Measurements from ENCODE around the gene ZBTB7C.

ZBTB7C gene

DNA sequence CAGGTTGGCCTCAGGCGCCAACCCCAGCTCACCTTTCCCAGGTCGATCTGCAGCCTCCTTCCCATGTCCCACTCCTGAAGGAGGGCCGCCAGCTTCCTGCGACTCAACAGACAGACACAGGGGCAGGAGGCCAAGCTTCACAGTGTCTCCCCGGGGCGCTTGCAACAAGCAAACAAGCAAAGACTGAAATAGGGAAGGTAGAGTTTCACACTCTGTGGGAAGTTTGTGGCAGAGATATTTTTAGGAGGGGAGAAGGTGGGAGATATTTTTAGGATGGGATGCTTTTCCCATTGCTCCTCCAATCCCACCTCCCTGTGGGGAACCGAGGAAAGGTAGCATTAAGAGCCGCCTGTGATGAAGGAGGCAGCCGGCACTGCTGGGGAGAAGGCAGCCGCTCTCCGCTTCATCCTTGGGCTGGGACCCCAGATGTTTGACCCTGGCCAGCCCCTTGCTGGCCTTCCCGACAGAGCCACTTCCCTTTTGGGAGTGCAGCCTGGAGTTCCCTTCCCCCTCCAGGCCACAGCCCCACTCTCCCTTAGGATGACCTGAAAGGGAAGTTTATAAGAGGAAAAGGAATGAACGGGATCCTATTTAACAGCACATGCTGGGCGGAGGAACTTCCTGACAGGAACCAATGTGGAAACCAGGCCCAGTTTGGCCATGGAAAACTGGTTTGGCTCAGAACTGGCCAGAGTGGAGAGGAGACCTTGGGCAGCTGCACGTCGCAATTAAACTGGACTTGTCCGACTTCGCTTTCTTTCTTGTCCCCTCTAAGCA, 336.6 kb downstream of the ZBTB7C start:
- Histone ChIP-seq H3K4me1 (ENCODE audit: control insufficient read depth, insufficient read depth, low read length) (no peaks in the 10 kb centered on the region), H3K36me3 (ENCODE audit: control insufficient read depth in 2 of 2, insufficient read depth in 1 of 2, low read length in 2 of 2) (no peaks in the 10 kb centered on the region), H3K9me3 (ENCODE audit: control insufficient read depth, insufficient read depth, low read depth, low read length) (no peaks in the 10 kb centered on the region), H3K27ac (ENCODE audit: extremely low read depth, low read depth, low read length) (no peak overlapping the region), H3K4me3 (ENCODE audit: low read depth, low read length) (no peak overlapping the region)
- ChIA-PET CTCF (no interaction called here), POLR2A (no interaction called here)
- TF ChIP-seq ZIC2 (tag by site-specific recombination; IDR thresholded peaks at IDR 0.05) (0 out of 2 replicates have a peak, but pooled peaks have one; percentile 8), ZNF621 (tag by site-specific recombination; IDR thresholded peaks at IDR 0.05) (no peak)

DNA sequence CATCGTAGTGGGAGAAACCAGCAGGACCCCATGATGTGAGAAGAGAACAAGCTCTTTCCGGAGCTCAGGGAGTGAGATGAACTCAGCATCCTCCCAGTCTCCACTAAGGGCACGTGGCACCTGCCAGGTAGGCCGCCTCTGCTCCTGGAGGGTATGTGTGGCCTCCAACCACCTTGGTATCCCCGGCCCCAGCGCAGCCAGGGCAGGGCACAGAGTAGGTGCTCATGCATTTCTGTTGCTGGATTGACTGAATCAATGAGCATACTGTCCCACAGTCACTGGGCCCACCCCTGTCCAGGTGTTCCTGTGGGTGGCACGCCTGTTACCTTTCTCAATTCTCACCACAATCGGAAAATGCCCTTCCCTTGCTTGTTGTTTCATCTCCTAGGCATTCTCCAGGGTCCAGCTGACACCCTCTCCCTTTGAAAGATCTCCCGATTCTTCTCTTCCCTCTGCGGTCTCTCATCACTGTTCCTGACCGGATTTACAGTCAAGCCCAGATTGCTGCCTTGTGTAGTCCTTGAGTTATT, 340.2 kb downstream of the ZBTB7C start:
- ChIA-PET CTCF (interaction anchor here (0.7 to 0.8 kb wide), 2 partner anchors 10 to 76 kb away, joined by 3 to 4 read pairs; no protein-coding TSS in a partner anchor), POLR2A (no interaction called here)
- TF ChIP-seq ZNF404 (tag by site-specific recombination; IDR thresholded peaks at IDR 0.05) = no peak
- TF ChIP-seq ZNF169 (tag by site-specific recombination; IDR thresholded peaks at IDR 0.05) = no peak
- Histone ChIP-seq H3K27ac (ENCODE audit: extremely low read depth, low read depth, low read length) (no peak overlapping the region), H3K4me3 (ENCODE audit: low read depth, low read length) (no peak overlapping the region), H3K9me3 (ENCODE audit: control insufficient read depth, insufficient read depth, low read depth, low read length) (no peaks in the 10 kb centered on the region), H3K36me3 (ENCODE audit: control insufficient read depth in 2 of 2, insufficient read depth in 1 of 2, low read length in 2 of 2) (no peaks in the 10 kb centered on the region), H3K4me1 (ENCODE audit: control insufficient read depth, insufficient read depth, low read length) (no peaks in the 10 kb centered on the region)

DNA sequence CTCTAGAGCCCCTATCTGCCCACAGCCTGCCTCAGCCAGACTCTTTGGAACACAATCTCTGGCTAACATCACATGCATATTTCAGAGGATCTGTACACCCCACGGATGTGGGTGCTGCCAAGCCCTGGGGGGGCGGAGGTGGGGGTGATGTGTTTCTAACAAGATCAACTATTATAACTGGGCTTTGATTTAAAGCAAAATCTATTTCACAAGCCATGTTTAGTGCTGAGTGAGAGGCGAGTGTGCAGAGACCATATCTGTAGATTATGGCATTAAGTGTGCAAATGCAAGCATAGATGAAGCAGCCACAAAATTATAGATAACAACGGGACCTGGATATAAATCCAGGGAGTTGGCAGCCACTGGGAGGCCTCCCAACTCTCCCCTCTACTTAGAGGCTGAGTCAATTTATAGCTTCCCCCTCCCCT, 342.9 kb downstream of the ZBTB7C start:
- Histone ChIP-seq H3K36me3 (ENCODE audit: control insufficient read depth in 2 of 2, insufficient read depth in 1 of 2, low read length in 2 of 2) (no peaks in the 10 kb centered on the region), H3K9me3 (ENCODE audit: control insufficient read depth, insufficient read depth, low read depth, low read length) (no peaks in the 10 kb centered on the region), H3K4me1 (ENCODE audit: control insufficient read depth, insufficient read depth, low read length) (no peaks in the 10 kb centered on the region), H3K27ac (ENCODE audit: extremely low read depth, low read depth, low read length) (no peak overlapping the region), H3K4me3 (ENCODE audit: low read depth, low read length) (no peak overlapping the region)
- CTCF ChIA-PET = no interaction called here
- TF ChIP-seq, protein P1, sequence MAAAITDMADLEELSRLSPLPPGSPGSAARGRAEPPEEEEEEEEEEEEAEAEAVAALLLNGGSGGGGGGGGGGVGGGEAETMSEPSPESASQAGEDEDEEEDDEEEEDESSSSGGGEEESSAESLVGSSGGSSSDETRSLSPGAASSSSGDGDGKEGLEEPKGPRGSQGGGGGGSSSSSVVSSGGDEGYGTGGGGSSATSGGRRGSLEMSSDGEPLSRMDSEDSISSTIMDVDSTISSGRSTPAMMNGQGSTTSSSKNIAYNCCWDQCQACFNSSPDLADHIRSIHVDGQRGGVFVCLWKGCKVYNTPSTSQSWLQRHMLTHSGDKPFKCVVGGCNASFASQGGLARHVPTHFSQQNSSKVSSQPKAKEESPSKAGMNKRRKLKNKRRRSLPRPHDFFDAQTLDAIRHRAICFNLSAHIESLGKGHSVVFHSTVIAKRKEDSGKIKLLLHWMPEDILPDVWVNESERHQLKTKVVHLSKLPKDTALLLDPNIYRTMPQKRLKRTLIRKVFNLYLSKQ (tag by site-specific recombination; IDR thresholded peaks at IDR 0.05; ENCODE audit: borderline replicate concordance) = no peak
- TF ChIP-seq ZBTB8A (tag by site-specific recombination; IDR thresholded peaks at IDR 0.05) = no peak
- TF ChIP-seq ZNF350 (tag by site-specific recombination; IDR thresholded peaks at IDR 0.05) = no peak
- TF ChIP-seq EGR2 (tag by site-specific recombination; IDR thresholded peaks at IDR 0.05; ENCODE audit: low read depth) = 0 out of 2 replicates have a peak, but pooled peaks have one; percentile 15
- TF ChIP-seq, protein P2, sequence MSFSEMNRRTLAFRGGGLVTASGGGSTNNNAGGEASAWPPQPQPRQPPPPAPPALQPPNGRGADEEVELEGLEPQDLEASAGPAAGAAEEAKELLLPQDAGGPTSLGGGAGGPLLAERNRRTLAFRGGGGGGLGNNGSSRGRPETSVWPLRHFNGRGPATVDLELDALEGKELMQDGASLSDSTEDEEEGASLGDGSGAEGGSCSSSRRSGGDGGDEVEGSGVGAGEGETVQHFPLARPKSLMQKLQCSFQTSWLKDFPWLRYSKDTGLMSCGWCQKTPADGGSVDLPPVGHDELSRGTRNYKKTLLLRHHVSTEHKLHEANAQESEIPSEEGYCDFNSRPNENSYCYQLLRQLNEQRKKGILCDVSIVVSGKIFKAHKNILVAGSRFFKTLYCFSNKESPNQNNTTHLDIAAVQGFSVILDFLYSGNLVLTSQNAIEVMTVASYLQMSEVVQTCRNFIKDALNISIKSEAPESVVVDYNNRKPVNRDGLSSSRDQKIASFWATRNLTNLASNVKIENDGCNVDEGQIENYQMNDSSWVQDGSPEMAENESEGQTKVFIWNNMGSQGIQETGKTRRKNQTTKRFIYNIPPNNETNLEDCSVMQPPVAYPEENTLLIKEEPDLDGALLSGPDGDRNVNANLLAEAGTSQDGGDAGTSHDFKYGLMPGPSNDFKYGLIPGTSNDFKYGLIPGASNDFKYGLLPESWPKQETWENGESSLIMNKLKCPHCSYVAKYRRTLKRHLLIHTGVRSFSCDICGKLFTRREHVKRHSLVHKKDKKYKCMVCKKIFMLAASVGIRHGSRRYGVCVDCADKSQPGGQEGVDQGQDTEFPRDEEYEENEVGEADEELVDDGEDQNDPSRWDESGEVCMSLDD (tag by site-specific recombination; IDR thresholded peaks at IDR 0.05) = no peak
- TF ChIP-seq GLIS1 (tag by site-specific recombination; IDR thresholded peaks at IDR 0.05) = peak; percentile 59
- TF ChIP-seq, protein P3, sequence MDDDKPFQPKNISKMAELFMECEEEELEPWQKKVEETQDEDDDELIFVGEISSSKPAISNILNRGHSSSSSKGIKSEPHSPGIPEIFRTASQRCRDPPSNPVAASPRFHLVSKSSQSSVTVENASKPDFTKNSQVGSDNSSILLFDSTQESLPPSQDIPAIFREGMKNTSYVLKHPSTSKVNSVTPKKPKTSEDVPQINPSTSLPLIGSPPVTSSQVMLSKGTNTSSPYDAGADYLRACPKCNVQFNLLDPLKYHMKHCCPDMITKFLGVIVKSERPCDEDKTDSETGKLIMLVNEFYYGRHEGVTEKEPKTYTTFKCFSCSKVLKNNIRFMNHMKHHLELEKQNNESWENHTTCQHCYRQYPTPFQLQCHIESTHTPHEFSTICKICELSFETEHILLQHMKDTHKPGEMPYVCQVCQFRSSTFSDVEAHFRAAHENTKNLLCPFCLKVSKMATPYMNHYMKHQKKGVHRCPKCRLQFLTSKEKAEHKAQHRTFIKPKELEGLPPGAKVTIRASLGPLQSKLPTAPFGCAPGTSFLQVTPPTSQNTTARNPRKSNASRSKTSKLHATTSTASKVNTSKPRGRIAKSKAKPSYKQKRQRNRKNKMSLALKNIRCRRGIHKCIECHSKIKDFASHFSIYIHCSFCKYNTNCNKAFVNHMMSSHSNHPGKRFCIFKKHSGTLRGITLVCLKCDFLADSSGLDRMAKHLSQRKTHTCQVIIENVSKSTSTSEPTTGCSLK (tag by site-specific recombination; IDR thresholded peaks at IDR 0.05) = no peak
- TF ChIP-seq ZNF292 (tag by site-specific recombination; IDR thresholded peaks at IDR 0.05; ENCODE audit: borderline replicate concordance, low read depth) = no peak
- no peak for TF ChIP-seq ZNF221 (tag by site-specific recombination; IDR thresholded peaks at IDR 0.05; ENCODE audit: borderline replicate concordance)
- TF ChIP-seq, protein P4, sequence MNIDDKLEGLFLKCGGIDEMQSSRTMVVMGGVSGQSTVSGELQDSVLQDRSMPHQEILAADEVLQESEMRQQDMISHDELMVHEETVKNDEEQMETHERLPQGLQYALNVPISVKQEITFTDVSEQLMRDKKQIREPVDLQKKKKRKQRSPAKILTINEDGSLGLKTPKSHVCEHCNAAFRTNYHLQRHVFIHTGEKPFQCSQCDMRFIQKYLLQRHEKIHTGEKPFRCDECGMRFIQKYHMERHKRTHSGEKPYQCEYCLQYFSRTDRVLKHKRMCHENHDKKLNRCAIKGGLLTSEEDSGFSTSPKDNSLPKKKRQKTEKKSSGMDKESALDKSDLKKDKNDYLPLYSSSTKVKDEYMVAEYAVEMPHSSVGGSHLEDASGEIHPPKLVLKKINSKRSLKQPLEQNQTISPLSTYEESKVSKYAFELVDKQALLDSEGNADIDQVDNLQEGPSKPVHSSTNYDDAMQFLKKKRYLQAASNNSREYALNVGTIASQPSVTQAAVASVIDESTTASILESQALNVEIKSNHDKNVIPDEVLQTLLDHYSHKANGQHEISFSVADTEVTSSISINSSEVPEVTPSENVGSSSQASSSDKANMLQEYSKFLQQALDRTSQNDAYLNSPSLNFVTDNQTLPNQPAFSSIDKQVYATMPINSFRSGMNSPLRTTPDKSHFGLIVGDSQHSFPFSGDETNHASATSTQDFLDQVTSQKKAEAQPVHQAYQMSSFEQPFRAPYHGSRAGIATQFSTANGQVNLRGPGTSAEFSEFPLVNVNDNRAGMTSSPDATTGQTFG (tag by site-specific recombination; IDR thresholded peaks at IDR 0.05; ENCODE audit: borderline replicate concordance) = no peak
- TF ChIP-seq ZNF610 (tag by site-specific recombination; IDR thresholded peaks at IDR 0.05; ENCODE audit: borderline replicate concordance) = no peak
- TF ChIP-seq ZFP69B (tag by site-specific recombination; IDR thresholded peaks at IDR 0.05) = no peak
- TF ChIP-seq ZNF239 (tag by site-specific recombination; IDR thresholded peaks at IDR 0.05) = no peak
- no peak for TF ChIP-seq ZNF404 (tag by site-specific recombination; IDR thresholded peaks at IDR 0.05)
- TF ChIP-seq ZNF560 (tag by site-specific recombination; IDR thresholded peaks at IDR 0.05; ENCODE audit: borderline replicate concordance) = no peak
- TF ChIP-seq ZNF473 (tag by site-specific recombination; IDR thresholded peaks at IDR 0.05) = no peak
- POLR2A ChIA-PET = no interaction called here
